ENCODE data around the gene DIP2C.

Gene DIP2C

GRCh38 chr10:575402-576129 is 113.9 kb downstream of the DIP2C start:
- DNase-seq (ENCODE audit: low read depth in 2 of 2), result no peak

- DNase-seq (ENCODE audit: low read depth in 2 of 2), result no peak
Measured at GRCh38 chr10:572696-573095, 116.8 kb downstream of the DIP2C start.

- no peak for DNase-seq (ENCODE audit: low read depth in 2 of 2)
Measured at GRCh38 chr10:571688-572451, 117.6 kb downstream of the DIP2C start.

- no peak for DNase-seq (ENCODE audit: low read depth in 2 of 2)
Measured at GRCh38 chr10:571166-571565, 118.3 kb downstream of the DIP2C start.

GRCh38 chr10:570628-571163 is 118.8 kb downstream of the DIP2C start:
- DNase-seq (ENCODE audit: low read depth in 2 of 2), result no peak

GRCh38 chr10:569961-570627 is 119.4 kb downstream of the DIP2C start:
- DNase-seq (ENCODE audit: low read depth in 2 of 2), result no peak

GRCh38 chr10:568848-569247 is 120.6 kb downstream of the DIP2C start:
- DNase-seq (ENCODE audit: low read depth in 2 of 2), result no peak

GRCh38 chr10:567869-568268 is 121.6 kb downstream of the DIP2C start:
- DNase-seq (ENCODE audit: low read depth in 2 of 2), result no peak

GRCh38 chr10:566241-566885 is 123.1 kb downstream of the DIP2C start:
- DNase-seq (ENCODE audit: low read depth in 2 of 2), result no peak

GRCh38 chr10:565676-566075 is 123.8 kb downstream of the DIP2C start:
- no peak for DNase-seq (ENCODE audit: low read depth in 2 of 2)

- DNase-seq (ENCODE audit: low read depth in 2 of 2), result no peak
Measured at GRCh38 chr10:565146-565545, 124.3 kb downstream of the DIP2C start.

GRCh38 chr10:563827-564226 is 125.6 kb downstream of the DIP2C start:
- DNase-seq (ENCODE audit: low read depth in 2 of 2), result no peak

- DNase-seq (ENCODE audit: low read depth in 2 of 2), result no peak
Measured at GRCh38 chr10:562142-562541, 127.3 kb downstream of the DIP2C start.

- no peak for DNase-seq (ENCODE audit: low read depth in 2 of 2)
Measured at GRCh38 chr10:561721-562120, 127.7 kb downstream of the DIP2C start.

- DNase-seq (ENCODE audit: low read depth in 2 of 2), result no peak
Measured at GRCh38 chr10:560314-560992, 129.0 kb downstream of the DIP2C start.

- no peak for DNase-seq (ENCODE audit: low read depth in 2 of 2)
Measured at GRCh38 chr10:559767-560047, 129.8 kb downstream of the DIP2C start.

- DNase-seq (ENCODE audit: low read depth in 2 of 2), result no peak
Measured at GRCh38 chr10:558891-559766, 130.3 kb downstream of the DIP2C start.

GRCh38 chr10:558364-558763 is 131.1 kb downstream of the DIP2C start:
- no peak for DNase-seq (ENCODE audit: low read depth in 2 of 2)

GRCh38 chr10:557792-558328 is 131.6 kb downstream of the DIP2C start:
- no peak for DNase-seq (ENCODE audit: low read depth in 2 of 2)

- DNase-seq (ENCODE audit: low read depth in 2 of 2), result no peak
Measured at GRCh38 chr10:556971-557637, 132.4 kb downstream of the DIP2C start.
